HG03439 (cell line): ENCODE measurements around the gene ENTPD1.
"Not testable (repeated sequence)": the region's sequence is repeated elsewhere in the genome, so short reads cannot be mapped to it uniquely, and the experiment has no call there.

ENCODE experiments used
- ATAC-seq: cut with Tn5 transposase; IDR thresholded peaks from one replicate; pipeline ENCODE4 v1.9.1; 2021; ENCODE audit warnings: mild to moderate bottlenecking, moderate library complexity; ENCODE audit not compliant: unreplicated experiment

The ENTPD1 gene

DNA sequence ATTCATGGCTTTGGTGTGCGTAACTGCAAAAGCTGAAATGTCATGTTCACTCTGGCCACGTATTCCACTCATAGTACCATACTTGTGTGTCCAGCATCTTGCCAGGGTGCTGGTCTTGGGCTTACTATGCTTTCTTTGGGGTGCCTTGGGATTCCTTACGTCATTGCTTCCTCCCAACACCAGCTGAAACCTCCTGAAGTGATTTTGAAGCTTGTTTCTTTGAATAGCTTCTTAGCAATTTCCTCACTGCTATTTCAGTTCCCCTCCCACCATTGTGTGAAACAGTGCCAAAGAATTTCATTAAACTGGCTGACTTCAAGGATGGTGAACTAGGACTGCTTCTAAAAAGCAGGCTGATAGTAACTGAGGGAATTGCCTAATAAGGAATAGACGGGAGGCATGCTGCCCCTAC is 36.9 kb downstream of the ENTPD1 start:
- ATAC-seq, result no peak

DNA sequence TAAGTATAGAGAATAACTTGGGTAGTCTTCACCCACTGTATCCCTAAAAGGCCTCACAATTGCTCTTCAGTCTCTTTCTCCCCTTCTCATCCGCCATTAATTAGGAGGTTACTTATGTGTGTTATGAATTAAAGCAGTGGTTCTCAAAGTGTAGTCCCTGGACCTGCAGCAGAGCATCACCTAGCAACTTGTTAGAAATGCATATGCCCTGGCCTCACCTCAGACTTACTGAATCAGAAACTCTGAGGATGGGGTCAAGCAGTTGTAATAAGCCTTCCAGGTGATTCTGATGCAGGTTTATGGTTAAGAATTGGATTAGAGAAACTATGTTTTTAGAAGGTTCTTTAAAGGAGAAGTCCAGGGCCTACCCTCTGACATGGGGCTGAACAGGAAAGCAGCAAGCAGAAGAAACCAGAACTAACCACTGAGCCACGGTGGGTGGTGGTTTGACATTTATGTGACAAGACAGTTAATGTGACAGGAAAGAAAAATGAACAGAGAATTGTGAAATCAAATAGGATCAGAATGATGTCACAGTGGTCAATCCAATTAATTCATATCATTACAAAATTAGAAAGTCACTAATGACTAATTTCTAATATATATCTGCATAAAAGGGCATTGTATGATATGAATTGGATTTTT is 37.6 kb downstream of the ENTPD1 start:
- no peak for ATAC-seq

DNA sequence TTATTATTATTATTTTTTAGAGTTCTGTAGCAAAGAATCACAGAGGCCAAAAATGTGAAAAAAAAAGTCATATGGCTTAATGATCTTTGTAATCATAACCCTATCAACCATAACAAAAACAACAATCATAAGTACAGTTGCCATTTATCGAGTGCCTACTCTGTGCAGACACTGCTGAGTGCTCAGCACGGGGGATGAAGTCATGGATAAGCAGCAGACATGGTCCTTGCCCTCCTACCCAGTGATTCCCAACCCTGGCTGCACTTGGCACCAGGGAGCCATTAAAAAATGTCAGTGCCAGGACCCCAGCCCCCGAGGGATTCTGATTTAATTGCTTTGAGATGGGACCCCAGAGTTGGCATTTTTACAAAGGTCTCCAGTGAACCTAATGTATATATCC is 38.2 kb downstream of the ENTPD1 start:
- no peak for ATAC-seq

DNA sequence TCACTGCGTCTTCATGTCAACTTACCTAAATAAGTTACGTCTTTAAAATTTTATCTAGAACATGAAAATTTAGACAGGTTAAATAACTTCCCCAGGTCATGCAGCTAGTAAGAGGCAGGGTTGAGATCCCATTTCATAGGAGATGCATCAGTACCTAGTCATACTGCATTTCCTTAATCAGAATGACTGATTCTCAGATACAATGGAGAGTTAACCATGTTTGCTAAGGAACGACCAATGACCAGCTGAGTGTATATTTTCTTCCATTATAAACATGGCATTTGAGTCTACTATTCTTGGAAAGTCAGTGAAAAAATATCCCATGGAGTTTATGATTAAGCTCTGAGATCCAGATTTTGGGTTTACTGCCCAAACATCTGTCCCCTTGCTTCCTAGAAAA is 39.6 kb downstream of the ENTPD1 start:
- ATAC-seq, result no peak

DNA sequence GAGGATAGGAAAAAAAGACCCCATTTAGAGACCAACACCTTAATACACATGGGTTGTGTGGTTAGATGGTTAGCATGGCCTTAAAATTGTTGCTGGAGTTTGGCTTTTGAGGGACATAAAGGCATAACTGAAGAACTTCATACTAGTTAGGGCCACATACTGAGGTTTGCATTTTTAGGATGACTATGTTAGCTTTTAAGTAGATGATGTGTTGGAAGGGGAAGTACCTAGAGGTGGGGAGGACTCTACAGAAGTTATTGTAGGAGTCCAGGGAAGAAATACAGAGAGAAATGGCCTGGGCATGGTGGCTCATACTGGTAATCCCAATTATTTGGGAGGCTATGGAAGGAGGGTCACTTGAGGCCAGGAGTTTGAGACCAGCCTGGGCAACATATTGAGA is 40.5 kb downstream of the ENTPD1 start:
- no peak for ATAC-seq

- no peak for ATAC-seq
These were observed 42.3 kb downstream of the ENTPD1 start for GRCh38 chr10:95798096-95798855.

DNA sequence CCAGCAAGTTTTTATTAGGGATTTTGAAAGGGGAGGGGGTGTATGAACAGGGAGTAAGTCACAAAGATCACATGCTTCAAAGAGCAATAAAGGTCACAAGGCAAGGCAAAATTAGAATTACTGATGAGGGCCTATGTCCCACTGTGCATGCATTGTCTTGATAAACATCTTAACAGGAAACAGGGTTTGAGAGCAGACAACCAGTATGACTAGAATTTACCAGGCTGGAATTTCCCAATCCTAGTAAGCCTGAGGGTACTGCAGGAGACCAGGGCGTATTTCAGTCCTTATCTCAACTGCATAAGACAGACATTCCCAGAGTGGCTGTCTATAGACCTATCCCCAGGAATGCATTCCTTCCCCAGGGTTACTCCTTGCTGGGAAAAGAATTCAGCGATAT is 44.3 kb downstream of the ENTPD1 start:
- ATAC-seq, result not testable (repeated sequence)

DNA sequence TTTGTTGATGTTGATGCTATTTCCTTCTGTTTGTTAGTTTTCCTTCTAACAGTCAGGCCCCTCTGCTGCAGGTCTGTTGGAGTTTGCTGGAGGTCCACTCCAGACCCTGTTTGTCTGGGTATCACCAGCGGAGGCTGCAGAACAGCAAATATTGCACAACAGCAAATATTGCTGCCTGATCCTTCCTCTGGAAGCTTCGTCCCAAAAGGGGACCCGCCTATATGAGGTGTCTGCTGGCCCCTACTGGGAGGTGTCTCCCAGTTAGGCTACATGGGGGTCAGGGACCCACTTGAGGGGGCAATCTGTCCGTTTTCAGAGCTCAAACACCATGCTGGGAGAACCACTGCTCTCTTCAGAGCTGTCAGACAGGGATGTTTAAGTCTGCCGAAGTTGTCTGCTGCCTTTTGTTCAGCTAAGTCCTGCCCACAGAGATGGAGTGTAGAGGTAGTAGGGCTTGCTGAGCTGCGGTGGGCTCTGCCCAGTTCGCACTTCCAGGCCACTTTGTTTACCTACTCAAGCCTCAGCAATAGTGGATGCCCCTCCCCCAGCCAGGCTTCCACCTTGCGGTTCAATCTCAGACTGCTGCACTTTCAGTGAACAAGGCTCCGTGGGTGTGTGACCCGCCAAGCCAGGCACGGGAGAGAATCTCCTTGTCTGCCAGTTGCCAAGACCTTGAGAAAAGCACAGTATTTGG is 50.9 kb downstream of the ENTPD1 start:
- ATAC-seq, result not testable (repeated sequence)

DNA sequence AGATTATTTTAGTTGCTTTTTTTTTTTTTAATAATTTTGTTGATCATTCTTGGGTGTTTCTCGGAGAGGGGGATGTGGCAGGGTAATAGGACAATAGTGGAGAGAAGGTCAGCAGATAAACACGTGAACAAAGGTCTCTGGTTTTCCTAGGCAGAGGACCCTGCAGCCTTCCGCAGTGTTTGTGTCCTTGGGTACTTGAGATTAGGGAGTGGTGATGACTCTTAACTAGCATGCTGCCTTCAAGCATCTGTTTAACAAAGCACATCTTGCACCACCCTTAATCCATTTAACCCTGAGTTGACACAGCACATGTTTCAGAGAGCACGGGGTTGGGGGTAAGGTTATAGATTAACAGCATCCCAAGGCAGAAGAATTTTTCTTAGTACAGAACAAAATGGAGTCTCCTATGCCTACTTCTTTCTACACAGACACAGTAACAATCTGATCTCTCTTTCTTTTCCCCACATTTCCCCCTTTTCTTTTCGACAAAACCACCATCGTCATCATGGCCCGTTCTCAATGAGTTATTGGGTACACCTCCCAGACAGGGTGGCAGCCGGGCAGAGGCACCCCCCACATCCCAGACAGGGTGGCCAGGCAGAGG is 52.8 kb downstream of the ENTPD1 start:
- not testable (repeated sequence) for ATAC-seq

DNA sequence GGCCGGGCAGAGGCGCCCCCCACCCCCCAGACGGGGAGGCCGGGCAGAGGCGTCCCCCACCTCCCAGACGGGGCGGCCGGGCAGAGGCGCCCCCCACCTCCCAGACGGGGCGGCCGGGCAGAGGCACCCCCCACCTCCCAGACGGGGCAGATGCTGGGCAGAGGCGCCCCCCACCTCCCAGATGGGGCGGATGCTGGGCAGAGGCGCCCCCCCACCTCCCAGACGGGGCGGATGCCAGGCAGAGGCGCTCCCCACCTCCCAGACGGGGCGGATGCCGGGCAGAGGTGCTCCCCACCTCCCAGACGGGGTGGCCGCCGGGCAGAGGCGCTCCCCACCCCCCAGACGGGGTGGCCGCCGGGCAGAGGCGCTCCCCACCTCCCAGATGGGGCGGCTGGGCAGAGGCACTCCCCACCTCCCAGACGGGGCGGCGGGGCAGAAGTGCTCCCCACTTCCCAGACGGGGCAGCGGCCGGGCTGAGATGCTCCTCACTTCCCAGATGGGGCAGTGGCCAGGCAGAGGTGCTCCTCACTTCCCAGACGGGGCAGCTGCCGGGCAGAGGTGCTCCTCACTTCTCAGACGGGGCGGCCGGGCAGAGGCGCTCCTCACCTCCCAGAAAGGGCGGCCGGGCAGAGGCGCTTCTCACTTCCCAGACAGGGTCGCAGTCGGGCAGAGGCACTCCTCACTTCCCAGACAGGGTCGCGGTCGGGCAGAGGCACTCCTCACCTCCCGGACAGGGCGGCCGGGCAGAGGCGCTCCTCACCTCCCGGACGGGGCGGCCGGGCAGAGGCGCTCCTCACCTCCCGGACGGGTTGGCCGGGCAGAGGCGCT is 53.6 kb downstream of the ENTPD1 start:
- ATAC-seq, result no peak

DNA sequence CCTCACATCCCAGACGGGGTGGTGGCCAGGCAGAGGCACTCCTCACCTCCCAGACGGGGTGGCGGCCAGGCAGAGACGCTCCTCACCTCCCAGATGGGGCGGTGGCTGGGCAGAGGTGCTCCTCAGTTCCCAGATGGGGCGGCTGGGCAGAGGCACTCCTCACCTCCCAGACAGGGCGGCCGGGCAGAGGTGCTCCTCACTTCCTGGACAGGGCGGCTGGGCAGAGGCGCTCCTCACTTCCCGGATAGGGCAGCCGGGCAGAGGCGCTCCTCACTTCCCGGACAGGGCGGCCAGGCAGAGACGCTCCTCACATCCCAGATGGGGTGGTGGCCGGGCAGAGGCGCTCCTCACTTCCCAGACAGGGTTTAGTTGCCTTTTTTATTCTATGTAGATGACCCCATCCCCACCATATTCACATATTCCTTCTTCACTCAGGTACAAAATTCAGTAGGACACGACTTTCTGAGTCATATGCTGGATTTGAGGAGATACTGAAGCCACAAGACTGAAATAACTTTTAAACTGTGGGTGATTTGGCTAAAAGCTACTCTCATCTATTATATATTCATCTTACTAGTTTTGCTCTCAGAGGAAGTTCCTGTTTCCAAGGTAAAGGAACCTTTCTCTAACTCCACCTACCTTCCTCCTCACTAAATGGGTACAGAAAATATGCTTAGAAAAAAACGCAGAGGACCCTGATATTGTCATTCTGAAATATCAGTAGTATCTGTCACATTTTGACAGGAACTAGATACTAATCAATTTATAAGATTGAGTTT is 54.4 kb downstream of the ENTPD1 start:
- ATAC-seq, result no peak

DNA sequence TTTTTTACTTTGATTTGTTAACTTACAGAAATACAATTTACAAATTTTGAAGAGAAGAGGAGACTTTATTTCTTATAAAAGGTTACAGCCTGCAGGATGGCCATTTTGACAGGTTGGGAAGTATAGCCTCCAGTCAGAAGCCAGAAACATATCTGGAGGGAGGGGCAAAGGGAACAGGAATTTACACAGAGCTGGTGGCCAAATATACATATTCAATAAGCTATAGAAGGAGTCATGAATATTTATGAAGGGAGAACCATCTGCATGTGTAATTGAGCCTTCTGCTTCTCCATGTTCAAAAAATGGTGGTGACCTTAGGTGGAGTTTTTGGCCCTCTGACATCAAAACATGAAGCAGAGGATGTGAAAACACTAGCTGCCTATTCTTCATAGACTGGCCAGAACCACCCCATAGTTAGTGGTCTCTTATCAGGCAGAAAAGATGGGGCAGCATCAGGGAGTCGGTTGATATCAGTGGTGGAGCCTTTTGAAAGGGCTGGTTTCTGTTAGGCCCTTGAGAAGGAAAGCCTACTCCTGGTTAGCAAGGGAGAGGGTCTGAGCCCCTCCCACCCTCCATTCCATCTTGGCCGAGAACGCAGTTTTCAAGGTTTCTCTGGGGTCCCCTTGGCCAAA is 57.2 kb downstream of the ENTPD1 start:
- ATAC-seq, result no peak

DNA sequence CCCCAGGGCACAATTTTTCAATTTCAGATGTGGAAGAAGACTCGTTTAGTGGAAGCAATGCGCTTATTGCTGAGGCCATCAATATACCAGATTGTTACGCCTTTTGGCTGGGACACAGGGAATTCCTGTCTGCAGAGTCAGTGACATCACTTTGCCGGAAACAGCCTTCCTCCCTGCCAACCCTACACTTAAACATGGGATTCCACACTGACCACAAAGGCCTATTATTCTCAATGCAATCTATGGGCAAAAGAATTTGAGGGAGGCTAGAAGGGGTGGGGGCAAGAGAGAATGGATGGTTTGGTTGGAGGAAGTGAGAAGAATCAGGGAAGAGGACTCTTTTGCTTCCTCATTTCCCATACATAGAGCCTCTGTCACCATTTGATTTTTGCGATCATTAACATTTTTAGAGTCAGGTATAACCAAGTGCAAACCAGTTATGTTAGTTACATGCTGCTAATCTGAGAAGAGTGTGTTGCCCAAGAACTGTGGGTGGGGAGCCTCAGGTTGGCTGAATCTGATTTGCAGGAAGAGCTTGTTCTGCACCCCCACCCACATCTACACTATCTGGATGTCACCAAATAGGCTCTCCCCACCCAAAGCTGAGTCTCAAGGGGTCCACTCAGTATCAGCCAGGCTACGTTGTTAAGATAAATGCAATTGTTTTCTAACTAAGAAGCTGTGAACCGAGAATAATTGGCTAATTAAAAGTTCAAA is 58.2 kb downstream of the ENTPD1 start:
- no peak for ATAC-seq

GRCh38 chr10:95815133-95815532 is 59.2 kb downstream of the ENTPD1 start:
- ATAC-seq, result no peak

- no peak for ATAC-seq
These were observed 59.8 kb downstream of the ENTPD1 start for GRCh38 chr10:95815701-95816240.

- ATAC-seq, result no peak
These were observed 62.0 kb downstream of the ENTPD1 start for GRCh38 chr10:95818010-95818409.

DNA sequence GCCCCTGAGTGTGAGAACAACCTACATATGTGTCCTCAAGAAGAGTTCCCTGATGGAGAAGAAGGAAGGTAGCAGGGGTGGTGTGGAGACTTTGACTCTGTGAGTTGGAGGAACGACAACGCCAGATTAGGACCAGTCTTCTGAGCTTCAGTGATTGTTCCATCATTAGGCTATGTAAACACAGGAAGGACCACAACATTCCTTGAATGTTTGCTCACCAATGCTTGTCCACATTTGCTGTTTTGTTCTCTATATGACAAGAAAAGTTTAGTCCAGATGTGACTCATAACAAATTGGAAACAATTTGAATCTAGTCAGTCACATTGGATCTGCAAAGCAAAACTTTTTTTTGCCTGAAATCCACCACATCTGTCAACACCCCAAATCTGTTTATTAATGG is 62.7 kb downstream of the ENTPD1 start:
- no peak for ATAC-seq

- no peak for ATAC-seq
These were observed 63.8 kb downstream of the ENTPD1 start for GRCh38 chr10:95819620-95820329.
